GM21825 (cell line): Measurements from ENCODE around the gene INTS4.
"Not testable (repeated sequence)": the region's sequence is repeated elsewhere in the genome, so short reads cannot be mapped to it uniquely, and the experiment has no call there.

Experiments
- ATAC-seq: cut with Tn5 transposase; IDR thresholded peaks from one replicate; pipeline ENCODE4 v1.9.1; 2021; ENCODE audit warnings: mild to moderate bottlenecking, moderate library complexity; ENCODE audit not compliant: unreplicated experiment

The INTS4 gene, protein sequence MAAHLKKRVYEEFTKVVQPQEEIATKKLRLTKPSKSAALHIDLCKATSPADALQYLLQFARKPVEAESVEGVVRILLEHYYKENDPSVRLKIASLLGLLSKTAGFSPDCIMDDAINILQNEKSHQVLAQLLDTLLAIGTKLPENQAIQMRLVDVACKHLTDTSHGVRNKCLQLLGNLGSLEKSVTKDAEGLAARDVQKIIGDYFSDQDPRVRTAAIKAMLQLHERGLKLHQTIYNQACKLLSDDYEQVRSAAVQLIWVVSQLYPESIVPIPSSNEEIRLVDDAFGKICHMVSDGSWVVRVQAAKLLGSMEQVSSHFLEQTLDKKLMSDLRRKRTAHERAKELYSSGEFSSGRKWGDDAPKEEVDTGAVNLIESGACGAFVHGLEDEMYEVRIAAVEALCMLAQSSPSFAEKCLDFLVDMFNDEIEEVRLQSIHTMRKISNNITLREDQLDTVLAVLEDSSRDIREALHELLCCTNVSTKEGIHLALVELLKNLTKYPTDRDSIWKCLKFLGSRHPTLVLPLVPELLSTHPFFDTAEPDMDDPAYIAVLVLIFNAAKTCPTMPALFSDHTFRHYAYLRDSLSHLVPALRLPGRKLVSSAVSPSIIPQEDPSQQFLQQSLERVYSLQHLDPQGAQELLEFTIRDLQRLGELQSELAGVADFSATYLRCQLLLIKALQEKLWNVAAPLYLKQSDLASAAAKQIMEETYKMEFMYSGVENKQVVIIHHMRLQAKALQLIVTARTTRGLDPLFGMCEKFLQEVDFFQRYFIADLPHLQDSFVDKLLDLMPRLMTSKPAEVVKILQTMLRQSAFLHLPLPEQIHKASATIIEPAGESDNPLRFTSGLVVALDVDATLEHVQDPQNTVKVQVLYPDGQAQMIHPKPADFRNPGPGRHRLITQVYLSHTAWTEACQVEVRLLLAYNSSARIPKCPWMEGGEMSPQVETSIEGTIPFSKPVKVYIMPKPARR

DNA sequence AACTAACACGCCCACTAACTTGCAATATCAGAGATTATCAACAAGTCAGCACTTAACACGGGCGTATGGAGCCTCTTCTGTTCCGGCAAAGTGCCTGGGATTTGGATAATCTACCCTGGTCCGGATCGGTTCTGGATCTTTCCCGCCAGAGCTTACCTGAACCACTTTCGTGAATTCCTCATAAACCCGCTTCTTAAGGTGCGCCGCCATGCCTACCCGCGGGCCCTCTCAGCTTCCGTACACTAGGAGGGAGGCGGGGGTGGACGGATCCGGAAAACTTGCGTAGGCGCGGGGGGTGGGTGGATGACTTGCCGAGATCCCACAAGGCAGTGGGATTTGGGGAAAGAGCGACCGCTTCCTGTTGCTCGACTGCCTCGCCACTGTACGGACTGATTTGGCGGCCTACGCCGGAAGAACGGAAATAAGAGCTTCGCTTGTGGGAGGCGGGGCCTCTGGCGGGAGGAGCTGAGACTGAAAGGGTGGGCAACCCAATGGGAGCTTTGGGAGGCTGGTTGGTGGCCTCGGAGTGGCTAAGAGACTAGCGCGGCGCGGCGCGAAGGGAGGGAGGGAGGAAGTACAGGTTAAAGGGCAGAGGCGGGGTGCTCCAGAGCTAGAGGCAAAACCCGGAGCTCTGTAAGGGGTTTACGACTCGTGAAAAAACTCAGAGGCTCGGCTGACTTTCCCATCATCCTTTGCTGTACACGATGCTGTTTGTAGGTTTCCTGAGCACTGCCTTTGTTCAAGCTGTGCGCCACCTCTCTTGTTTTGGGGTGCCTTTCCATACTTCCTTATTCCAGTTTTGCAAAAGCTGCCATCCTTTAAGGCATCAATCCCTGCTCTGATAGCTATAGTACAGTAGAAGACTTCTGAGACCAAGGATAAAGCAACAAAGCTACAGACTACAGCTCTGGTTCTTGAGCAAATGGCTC lies at the start of gene INTS4:
Gene INTS4, minus strand, starts transcription at position 235 of the 929 bp plus-strand sequence. Its CDS starts 25 bp downstream, at position 210.
- ATAC-seq = peak; percentile 98

GRCh38 chr11:78041843-78042440 lies 47.5 kb upstream of the INTS4 start:
- no peak for ATAC-seq

DNA sequence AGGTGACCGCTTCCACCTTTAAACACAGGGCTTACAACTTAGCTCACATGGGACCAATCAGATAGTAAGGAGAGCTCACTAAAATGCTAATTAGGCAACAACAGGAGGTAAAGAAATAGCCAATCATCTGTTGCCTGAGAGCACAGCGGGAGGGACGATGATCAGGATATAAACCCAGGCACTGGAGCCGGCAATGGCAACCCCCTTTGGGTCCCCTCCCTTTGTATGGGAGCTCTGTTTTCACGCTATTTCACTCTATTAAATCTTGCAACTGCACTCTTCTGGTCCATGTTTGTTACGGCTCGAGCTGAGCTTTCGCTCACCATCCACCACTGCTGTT lies 46.9 kb upstream of the INTS4 start:
- ATAC-seq = not testable (repeated sequence)

DNA sequence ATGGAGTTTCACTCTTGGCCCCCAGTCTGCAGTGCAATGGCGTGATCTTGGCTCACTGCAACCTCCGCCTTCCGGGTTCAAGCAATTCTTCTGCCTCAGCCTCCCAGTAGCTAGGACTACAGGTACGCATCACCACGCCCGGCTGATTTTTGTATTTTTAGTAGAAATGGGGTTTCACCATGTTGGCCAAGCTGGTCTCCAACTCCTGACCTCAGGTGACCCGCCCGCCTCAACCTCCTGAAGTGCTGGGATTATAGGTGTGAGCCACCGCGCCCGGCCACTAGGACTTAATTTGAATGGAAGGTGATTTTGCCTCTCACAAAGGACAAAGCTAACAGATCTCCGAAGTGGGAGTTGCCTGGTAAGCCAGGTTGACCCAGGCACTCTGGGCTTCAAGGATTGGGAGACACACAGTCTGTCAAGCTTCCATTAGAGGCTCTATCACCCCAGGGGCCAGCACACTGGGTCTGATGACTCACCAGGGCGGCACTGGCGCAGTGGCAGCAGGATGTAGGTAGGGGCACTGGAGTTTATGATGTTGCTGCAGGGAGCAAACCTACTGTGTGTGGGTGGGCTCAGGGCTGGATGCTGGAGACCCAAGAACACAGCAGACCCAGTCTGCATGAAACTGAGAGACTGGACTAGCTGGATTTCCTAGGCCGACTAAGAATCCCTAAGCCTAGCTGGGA lies 46.4 kb upstream of the INTS4 start:
- no peak for ATAC-seq

DNA sequence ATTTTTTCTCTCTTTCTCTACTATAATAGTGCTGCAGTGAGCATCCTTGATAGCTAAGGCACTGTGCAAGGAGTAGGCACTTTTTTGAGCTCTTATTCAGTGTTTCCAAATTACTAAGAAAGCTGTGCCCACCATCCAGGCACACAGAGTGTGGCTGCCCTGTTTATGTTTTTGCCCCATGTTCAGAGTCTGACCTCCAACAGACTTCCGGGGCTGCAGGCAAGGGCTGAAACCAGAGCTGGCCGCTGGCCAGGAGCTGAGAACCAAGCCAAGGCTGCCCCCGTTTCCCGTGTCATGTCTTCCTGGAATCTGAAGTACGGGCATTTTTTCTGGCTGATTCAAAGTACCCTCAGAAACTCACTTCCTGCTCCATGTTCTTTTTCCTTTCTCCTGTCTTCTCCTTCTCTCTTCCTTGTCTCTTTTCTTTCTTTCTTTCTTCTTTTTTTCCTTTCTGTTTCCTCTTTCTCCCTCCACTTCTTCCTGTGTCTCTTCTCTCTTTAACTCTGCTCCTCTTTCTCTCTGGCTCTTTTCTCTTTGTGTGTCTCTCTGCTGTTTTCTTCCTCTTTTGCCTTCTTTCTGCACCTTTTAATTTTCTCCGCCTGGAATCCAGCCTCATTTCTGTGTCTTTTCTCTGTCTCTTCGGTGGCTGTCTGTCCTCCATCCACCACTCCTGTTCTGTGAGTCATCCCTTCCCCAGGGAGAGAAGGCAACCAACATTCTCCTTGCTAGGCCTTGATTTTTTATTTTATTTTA lies 45.6 kb upstream of the INTS4 start:
- ATAC-seq = peak; percentile 73

- ATAC-seq = peak; percentile 6
These were observed 45.0 kb upstream of the INTS4 start for GRCh38 chr11:78039391-78039918.

DNA sequence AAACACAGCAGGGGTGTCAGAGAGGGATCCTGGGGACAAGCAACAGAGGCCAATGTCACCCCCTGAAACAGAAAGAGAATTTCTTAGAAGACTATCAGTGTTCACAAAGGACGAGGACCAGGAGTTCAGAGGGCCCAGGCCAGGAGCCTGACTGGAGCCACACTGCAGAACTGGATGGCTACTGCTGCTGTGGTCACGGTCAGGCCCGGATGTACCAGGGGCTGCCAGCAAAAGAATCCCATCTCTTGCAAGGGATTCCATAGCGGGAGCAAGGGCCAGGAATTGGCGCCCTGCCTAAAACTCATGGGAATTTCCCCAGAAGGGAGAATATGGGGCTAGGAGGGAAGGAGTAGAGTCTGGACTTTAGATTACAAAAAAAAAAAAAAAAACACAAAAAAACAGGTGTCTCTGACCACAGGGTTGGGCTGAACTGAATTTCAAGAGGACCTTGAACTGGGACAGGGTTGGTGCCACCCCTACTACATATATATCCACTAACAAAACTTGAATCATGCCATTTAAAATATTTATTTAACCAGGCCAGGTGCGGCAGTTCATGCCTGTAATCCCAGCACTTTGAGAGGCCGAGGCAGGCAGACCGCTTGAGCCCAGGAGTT lies 44.3 kb upstream of the INTS4 start:
- no peak for ATAC-seq

DNA sequence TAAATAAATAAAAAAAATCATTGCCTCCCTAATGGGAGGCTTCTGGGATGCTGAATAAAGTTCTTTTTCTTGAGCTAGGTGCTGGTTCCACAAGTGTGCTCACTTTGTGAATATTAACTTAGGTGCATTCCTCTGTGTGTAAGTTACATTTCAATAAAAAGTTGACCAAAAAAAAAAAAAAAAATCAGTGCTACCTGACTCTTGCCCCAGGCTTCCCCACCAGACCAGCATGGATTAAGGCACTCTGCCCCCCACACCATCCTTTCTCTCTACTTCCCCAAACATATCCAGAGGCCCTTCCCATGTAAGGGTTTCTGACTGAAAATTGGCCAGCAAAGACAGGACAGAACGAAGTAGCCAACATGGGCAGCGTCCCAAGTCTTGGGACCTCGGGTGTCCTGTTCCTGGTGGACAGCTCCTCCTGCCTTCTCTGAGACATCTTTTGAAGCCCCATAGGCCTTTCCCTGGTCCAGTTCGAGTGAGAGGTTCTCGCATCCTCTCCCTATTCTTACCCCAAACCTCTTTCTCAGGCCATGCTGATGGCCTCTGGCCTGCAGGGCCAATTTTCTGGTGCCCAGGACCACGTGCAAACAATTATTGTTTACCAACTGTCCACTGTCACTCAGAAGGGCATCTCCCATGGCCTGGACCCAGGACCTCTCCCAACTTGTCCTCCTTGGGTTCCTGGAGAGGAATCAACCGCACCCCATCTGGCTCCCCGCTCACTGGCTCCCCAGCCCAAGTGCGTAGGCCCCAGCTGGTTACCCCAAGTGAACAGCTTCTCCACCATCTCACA lies 43.6 kb upstream of the INTS4 start:
- ATAC-seq = no peak

DNA sequence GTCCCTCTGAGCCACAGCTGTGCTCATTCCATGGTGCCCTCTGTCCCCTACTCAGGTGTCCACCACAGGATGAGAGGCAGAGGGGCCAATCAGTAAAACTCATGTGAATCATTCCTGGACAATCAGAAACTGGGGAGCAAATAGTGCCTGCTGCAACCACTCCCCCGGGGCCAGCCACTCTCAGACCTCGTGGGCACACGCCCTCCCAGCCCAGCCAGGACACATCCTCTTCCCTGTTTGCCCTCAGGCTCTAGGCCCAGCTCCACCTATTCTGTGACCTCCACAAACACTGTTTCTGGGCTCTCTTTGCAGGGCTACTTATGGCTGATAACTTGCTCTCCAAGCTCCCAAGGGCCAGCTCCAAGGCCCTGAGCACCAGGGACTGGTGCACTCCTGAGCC lies 42.6 kb upstream of the INTS4 start:
- ATAC-seq = no peak

DNA sequence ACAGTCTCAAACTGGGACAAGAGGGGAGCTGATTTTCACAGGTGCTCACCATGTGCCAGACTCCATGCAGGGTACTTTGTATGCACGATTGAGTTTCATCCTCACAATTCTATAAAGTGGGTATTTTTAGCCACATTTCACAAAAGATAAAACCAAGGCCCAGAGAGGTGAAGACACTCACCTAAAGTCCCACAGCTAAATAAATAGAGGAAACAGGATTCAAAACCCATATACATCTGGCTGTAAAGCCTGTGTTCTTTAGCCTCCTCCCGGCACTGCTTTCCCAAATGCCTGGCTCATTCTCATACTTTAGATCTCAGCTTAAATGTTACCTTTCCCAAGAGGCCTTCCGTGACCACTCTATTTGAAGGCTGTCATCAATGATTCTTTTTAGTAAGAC lies 41.8 kb upstream of the INTS4 start:
- ATAC-seq = no peak

DNA sequence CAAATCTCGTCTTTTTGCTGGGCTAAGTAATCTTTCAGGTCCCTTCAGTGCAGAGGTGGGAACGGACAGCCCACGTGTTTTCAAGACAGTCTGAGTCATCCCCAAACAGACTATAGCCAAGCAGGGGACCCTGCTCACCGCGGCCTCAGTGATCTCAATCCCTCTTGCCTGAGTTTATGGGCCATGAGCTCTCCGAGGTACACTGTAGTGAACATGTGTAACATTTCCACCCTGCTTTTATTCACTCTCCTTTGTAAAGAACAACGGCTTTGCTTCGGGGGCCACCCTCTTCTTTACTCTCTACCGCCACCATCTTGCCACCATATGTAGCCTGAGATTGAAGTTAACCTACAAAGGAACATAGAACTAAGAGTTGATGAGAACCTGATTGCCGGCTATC lies 40.2 kb upstream of the INTS4 start:
- ATAC-seq = no peak

- no peak for ATAC-seq
These were observed 38.6 kb upstream of the INTS4 start for GRCh38 chr11:78033040-78033439.

- ATAC-seq = no peak
These were observed 37.6 kb upstream of the INTS4 start for GRCh38 chr11:78032090-78032489.

- ATAC-seq = no peak
These were observed 37.2 kb upstream of the INTS4 start for GRCh38 chr11:78031629-78032028.

DNA sequence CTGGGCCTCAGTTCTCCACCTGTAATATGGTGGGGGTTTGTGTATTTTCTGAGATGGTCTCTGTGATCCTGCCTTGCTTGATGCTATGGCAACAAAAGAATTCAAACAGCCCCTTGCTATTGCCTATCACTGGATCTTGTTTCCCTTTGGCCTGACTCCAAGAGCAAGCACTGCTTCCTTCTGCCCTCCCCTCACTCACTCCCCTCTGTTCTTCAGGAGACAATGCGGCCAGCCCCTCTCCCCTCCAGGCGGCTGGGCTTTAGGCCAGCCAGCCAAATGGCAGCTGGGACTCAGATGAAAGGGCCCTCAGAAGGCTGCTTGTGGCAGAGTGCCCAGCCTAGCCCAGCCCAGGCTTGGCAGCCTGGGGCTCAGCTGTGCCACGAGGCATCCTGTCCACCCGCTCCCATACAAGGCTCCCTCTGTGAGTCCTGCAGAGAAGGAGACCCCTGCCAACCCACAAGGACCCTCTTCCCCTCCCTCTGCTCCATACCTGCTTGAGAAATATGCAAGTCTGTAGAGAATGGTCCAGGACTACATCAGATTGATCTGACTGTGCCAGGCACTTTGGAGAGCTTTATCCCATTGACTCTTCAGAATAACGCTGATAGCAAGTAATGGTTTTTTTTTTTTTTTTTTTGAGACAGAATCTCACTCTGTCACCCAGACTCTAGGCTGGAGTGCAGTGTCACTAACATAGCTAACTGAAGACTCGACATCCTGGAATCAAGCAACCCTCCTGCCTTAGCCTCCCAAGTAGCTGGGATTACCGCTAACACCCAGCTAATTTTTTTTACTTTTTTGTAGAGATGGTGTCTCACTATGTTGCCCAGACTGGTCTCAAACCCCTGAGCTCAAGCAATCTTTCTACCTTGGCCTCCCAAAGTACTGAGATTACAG lies 36.2 kb upstream of the INTS4 start:
- ATAC-seq = no peak

DNA sequence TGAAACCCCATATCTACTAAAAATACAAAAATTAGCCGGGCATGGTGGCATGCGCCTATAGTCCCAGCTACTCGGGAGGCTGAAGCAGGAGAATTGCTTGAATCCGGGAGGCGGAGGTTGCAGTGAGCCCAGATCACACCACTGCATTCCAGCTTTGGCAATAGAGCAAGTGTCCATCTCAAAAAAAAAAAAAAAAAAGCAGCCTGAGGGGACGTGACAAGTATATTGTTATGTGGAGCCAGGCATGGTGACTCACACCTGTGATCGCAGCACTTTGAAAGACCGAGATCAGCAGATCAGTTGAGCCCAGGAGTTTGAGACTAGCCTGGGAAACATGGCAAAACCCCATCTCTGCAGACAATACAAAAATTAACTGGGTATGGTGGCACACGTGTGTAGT lies 34.0 kb upstream of the INTS4 start:
- not testable (repeated sequence) for ATAC-seq

GRCh38 chr11:78027759-78028158 lies 33.3 kb upstream of the INTS4 start:
- ATAC-seq = no peak
